Activated CD8-positive, alpha-beta memory T cell treated with anti-CD3 and anti-CD28 coated beads, Interleukin-2, amount 50 U/mL, for 1 hour (primary cell): Measurements from ENCODE around the gene RHOA.
A peak's percentile ranks its signal among the peaks of the same experiment; 100 is the strongest.
"Not testable (repeated sequence)": the region's sequence is repeated elsewhere in the genome, so short reads cannot be mapped to it uniquely, and the experiment has no call there.

ENCODE experiments used
- DNase-seq: peaks from one replicate; pipeline ENCODE4 v3.0.0-alpha.2; 2020; ENCODE audit errors: extremely low read depth

Gene RHOA

DNA sequence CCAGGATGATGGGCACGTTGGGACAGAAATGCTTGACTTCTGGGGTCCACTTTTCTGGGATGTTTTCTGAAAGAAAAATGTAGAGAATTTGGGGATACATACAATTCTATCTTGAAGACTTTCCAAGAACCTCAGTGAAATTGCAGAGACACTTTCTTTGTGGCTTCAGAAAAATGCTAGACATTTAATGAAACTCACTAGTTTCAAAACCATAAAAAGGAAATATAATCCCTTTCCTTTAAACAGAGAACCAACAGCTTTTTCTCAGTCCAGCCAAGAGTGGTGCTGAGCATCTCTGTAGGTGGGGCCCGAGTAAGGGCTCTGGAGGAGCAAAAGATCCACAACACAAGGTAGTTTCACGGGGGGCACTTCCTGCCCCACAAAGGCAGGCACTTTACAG, 49.2 kb downstream of the RHOA start:
- DNase-seq: no peak

DNA sequence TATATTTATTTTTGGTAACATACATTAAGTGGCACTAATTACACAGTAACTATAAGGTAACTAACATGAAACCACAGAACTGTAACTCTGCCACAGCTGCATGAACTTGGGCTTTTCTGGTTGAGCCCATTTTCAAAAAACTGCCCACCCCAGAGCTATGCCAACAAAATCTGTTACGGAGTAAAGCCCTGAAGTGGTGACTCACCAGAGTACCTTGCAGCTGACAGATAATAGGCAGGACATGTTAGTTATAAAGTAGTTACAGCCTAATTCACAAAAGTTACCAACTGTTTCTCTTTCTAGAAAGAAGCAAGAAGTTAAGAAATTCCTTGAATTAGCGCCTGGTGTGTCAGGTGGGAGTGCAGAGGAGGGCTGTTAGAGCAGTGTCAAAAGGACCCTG, 52.2 kb downstream of the RHOA start:
- no peak for DNase-seq

DNA sequence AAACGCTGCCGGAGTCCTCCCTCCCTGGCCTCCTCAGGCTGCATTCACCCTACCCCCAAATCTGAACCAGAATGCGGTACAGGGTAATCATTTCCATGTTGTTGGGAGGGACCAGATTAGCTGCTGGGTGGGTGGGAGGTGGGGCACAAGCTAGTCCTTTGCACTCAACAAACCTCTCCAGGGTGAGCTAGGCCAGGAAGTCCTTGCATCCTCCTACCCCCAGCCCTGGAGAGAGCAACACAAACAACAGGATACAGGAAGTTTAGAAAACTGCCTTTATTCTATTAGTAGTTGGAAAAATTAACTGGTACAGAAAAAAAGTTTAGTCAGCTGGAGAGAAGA, 52.9 kb downstream of the RHOA start:
- no peak for DNase-seq

DNA sequence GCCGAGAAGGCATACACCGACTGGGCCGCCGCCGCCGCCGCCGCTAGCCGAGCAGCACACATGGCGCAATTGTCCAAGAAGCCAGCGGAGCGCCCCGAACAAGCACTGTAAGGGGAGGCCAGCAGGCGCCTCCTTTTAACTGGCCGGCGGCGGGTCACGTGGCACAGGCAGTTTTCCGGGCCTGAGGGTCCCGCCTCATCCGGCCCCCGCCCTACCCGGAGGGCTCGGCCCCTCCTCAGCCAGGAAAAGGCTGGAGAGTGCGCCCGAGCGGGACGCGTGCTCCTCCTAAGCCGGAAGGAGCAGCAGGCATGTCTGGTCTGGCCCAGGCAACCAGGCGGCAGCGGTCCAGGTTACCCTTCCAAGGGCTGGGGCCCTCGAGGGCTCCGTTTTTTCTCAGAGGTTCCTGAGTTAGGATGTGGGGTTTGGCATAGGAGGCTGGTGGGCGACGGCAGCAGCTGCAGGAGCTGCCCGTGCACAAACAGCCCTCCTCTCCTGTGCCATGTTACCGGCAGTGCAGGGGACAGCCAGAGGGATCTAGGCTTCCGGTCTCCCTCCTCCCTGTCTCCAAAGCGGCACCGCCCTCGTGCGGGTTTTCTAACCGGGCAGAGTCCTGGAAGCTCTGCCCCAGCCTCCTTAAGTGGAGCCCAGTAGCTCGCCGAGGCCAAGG, 53.4 kb downstream of the RHOA start, which contains the start of gene GPX1:
Gene GPX1 (minus strand): TSS at position 137 of the 667 bp plus-strand sequence. CDS start 75 bp downstream, at position 62.
- peak; percentile 36 for DNase-seq

DNA sequence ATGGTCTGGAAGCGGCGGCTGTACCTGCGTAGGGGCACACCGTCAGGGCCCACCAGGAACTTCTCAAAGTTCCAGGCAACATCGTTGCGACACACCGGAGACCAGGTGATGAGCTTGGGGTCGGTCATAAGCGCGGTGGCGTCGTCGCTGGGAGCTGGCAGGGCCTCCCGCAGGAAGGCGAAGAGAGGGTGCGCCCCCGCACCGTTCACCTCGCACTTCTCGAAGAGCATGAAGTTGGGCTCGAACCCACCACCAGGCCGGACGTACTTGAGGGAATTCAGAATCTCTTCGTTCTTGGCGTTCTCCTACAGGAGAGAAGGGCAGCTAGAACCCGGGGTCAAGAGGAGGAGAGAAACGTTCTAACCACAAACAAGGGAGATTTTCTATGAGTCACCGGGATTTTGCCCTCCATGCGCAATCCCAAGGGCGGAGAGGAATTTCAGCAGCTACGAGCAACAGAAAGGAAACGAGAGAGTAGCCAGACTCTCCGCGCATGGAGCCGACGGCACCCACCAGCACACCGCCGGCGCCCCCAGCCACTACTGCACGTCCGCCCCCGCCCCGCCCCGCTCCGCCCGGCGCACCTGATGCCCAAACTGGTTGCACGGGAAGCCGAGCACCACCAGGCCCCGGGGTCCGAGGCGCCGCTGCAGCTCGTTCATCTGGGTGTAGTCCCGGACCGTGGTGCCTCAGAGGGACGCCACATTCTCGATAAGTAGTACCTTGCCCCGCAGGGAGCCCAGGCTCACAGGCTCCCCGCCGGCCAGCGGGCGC, 54.1 kb downstream of the RHOA start:
- not testable (repeated sequence) for DNase-seq

DNA sequence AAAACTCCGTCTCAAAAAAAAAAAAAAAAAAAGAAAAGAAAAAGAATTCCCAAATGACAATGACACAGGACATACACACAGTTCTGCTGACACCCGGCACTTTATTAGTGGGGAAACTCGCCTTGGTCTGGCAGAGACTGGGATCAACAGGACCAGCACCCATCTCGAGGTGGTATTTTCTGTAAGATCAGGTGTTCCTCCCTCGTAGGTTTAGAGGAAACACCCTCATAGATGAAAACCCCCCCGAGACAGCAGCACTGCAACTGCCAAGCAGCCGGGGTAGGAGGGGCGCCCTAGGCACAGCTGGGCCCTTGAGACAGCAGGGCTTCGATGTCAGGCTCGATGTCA, 54.7 kb downstream of the RHOA start:
- DNase-seq: not testable (repeated sequence)

DNA sequence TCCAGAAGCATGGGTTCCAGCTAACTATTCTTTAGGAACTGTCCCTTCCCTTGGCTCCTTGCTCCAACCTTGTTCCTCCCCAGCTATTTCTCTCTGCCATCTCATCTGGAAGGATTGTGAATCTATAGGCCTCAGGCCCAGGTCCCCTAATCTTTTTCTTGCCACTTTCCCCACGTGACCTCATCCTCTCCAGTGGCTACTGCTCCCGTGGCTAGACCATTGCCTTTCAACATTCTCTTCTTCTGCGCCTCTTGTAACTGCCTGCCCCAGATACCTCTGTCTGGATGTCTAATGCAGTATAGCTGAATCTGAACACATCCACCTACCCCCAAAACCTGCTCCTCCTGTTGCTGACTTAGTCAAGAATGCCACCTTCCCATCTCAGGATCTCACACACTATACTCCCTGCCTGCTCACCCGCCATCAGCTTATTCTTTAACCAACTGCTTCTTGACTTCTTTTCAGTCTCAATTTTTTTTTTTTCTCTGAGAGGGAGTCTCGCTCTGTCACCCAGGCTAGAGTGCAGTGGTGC, 58.8 kb downstream of the RHOA start:
- DNase-seq: no peak

DNA sequence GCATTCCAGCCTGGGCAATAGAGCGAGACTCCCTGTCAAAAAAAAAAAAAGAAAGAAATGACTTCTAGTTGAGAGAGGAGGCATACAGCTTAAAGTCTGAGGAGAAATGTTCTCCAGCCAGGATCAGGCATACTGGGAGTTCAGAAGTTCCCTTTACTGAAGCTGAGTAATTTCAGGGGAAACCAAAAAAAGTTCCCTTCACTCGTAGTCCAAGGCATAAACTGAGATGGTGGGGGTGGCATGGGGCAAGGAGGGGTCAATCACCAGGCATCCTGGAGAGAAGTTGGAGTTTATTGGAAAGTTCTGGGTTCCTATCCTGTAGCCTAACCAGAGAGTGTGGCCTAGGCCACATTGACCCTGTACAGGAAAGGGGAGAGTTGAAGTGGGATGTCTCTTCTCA, 59.5 kb downstream of the RHOA start:
- no peak for DNase-seq

DNA sequence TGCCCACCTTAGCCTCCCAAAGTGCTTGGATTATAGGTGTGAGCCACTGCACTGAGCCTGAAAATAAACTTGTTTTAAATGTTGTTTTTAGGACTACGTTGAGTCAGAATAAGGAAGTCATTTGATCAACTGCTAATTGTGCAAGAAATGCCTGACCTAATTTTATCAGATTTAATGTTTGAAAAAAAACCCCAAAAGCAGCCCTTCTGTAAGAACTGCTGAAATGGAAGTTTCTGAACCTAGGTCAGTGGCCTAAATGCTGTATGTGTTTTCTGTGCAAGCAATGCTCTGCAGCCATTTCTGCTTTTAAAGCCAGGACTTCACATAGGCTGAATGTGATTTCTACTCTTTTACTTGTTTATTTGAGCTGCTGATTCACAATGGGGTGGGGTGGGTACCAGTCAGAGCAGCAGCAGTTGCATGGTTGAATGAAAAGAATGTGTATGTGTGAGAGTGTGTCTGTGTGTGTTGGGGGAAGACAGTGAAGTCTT, 60.2 kb downstream of the RHOA start:
- DNase-seq: no peak

DNA sequence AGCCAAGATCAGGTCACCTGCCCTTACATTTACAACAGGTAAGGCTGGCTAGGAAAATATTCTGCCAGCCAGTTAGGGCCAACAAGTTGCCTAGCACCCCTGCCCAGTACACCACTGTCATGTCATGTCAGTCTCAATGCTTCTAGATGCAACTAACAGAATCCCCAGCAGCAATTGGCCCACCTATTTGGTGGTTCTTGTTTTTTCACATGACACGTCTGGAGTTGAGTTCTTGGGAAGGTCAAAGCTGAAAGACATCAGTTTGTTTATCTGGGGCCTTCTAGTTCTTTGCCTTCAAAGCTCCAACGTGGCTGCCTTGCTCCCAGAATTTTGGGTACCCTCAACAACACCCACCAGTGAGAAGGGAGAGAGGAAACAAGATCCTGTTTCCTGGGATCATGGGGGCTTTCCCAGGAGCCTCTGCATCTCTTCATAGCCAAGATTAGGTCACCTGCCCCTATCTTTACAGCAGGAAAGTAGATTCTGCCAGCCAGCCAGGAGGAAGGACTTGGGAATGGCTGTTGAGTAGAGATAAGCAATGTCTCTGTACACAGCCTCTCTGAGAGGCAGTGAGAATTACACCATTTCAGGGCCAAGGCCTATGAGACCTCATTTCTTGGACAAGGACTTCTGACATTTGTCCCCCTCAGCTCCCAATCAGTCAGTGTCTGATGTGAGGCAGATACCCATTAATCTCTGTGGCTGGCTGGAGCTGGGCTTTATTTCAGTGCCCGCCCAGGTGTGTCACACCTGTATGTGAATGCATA, 62.2 kb downstream of the RHOA start:
- DNase-seq: no peak

DNA sequence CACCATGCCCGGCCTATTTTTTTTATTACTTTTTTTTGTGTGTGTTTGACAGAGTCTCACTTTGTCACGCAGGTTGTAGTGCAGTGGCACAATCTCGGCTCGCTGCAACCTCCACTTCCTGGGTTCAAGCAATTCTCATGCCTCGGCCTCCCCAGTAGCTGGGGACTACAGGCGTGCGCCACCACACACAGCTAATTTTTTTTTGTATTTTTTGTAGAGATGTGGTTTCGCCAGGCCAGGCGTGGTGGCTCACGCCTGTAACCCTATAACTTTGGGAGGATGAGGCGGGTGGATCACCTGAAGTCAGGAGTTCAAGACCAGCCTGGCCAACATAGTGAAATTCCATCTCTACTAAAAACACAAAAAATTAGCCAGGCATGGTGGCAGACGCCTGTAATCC, 63.4 kb downstream of the RHOA start:
- DNase-seq: not testable (repeated sequence)

DNA sequence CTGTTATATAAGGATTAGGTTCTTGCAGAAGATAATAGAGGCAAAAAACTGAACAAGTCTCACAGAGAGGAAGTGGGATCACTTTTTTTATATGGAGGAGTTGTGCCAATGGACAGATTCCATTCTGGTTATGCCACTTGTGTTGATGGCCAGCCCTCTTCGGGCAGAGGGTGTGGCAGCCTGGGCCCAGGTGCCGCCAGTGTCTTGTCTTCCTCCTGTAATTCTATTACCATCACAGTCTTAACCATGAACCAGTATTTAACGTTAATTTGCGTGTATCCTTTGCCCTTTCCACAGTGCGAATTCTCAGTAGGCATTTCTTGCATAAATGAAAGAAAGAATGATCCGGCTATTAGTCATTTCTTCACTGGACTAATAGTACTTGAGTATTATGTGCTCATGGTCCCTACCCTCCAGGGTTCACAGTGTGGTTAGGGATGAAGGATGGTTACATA, 65.0 kb downstream of the RHOA start:
- DNase-seq: no peak

DNA sequence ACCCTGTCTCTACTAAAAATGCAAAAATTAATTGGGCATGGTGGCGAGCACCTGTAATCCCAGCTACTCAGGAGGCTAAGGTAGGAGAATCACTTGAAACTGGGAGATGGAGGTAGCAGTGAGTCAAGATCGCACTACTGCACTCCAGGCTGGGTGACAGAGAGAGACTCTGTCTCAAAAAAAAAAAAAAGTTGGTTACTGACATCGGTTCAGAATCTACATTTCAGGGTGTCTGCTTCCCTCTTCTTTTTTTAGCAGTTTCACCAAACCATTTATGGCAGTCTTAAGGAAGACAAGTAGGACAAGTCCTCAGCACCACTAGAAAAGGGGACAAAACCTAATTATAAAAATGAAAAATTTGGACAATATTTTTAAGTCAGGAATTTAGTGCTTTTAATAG, 68.6 kb downstream of the RHOA start:
- no peak for DNase-seq

DNA sequence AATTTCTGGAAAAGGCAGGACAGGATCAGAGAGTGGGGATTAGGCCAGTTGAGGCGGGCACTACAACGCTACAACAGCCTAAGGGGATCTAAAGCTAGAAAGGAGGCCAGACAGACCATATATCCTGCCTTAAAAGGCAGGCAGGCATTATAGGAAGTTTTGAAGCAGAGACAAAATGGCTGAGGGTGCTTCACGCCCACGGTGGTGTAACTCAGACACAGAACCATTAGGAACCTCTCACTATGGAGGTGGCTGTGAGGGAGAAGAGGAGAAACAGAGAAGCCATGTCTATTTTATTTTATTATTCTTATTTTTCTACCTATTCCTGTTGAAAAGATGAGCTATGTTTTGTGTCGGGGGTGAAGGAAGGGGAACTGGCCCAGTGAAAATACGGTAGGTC, 69.8 kb downstream of the RHOA start:
- DNase-seq: no peak

DNA sequence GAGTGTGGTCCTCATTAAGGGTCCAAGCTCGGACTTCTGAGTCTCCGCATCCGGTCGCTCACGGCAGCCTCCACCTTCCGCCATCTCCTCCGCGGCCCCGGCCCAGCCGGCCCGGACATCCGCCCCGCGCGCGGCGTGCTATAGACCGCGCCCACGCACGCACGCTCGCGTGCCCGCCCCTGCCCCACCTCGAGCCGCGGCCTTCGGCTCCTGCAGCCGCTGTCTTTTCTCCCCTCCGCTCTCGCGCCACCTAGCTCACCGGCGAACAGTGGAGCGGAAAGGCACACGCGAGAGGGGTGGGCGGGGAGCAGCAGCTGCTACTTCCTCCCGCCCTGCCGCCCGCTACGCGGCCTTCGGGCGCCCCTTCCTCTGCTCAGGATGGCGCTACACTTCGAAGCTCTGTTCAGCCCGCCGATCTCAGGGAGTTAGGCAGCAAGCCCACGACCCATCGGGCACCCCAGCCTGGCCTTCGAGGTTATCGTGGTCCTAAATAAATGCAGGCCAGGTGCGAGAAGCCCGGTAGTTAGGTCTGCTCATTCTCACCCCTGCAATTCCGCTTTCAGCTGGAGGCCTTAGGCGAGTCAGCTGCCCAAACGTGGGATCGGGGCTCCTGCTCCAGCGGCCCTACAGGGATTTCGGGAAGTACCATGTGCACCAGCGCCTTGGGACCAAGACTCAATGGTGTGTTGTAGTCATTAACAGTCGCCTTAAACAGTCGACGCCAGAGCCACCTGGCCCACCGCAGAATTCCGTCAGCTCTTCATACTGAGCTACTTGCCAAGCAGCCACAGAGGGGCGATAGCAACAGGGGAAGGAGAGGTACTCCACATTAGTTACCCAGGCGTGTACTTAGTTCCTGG, 71.6 kb downstream of the RHOA start, which contains the start of gene USP4:
Gene USP4 (minus strand): TSS at position 113 of the 860 bp plus-strand sequence. CDS start 29 bp downstream, at position 84.
- DNase-seq: peak; percentile 75

DNA sequence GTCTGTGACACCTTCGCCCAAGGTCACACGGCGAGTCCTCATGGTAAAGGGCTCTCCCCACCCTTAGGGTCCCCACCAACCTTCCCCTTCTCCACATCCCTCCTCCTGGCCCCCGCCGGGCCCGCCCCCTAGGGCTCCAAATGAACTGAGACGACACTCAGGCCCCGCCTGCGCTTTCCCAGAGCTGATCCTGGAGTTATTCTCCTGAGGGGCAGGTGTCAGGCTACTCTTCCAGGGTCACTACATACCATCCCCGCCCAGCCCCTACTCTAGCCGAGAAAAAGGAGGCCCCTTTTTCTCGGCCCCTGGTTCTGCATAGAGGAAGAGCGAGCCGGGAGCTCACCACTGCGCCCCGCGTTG, 72.2 kb downstream of the RHOA start:
- no peak for DNase-seq

DNA sequence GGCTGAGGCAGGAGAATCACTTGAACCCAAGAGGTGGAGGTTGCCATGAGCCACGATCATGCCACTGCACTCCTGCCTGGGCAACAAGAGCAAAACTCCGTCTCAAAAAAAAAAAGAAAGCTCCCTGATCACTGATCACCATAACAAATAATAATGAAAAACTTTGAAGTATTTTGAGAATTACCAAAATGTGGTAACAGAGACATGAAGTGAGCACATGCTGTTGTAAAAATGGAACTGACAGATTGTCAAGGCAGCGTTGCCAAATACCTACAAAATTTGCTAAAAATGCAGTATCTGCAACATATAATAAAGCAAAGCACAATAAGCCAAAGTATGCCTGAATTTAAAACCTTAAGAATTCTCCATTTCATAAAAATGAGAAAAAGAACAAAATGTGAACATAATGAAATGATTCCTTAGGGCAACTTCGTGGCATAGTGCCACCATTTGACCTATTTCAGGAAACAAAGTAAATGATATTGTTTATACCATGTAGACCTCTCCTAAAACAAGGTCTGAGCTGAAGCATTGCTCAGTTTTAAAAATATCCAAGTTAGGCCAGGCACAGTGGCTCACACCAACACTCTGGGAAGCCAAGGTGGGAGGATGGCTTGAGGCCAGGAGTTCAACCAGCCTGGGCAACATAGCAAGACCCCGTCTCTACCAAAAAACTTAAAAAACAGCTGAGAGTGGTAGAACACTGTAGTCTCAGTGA, 77.7 kb downstream of the RHOA start:
- no peak for DNase-seq

DNA sequence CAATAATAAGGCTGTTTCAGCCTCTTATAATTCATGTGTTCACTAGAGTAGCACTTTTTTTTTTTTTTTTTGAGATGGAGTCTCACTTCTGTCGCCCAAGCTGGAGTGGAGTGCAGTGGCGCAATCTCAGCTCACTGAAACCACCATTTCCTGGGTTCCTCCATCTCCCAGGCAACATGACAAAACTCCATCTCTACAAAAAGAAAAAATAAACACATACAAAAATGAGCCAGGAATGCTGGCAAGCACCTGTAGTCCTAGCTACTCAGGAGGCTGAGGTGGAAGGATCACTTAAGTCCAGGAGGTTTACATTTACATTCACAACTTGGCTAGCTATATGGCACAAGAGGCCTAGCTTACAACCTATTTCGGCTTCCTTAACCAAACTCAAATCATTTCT, 78.7 kb downstream of the RHOA start:
- no peak for DNase-seq

DNA sequence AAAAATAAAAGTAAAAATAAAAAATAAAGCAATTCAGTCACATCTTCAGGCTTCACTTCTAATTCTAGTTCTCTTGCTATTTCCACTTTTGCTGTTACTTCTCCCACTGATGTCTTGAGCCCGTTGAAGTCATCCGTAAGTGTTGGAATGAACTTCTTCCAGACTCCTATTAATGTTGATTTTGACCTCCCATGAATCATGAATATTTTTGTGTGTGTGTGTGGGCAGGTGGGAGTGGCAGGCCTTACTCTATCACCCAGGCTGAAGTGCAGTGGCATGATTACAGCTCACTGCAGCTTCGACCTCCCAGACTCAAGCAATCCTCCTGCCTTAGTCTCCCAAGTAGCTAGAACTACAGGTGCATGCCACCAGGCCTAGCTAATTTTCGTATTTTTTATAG, 82.6 kb downstream of the RHOA start:
- DNase-seq: no peak

DNA sequence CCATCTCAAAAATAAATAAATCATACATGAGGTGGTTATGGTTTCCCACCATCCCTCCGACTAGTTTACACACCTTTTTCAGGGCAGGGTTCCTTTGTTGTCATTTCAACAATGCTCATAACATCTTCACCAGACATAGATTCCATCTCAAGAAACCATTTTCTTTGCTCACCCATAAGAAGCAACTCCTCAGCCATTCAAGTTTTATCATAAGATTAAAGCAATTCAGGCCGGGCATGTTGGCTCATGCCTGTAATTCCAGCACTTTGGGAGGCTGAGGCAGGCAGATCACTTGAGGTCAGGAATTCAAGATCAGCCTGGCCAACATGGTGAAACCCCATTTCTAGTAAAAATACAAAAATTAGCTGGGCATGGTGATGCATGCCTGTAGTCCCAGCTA, 83.4 kb downstream of the RHOA start:
- not testable (repeated sequence) for DNase-seq

DNA sequence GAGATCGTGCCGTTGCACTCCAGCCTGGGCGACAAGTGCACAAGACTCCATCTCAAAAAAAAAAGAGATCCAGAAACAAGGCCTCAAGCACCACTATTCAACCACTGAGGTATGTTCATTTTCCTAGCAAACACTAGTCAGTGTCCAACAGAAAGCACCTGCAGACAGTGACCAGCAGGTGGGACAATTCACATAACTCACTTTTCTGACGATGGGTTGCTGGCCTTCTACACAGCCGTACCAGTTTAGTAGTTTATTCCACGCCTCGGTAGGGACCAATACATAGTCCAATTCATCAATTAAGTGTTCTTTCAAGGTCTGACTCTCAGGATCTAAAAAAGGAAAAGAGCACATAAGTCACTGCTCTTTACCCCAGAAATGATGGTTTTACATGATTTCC, 84.3 kb downstream of the RHOA start:
- no peak for DNase-seq
